HepG2 (cell line): ENCODE results near the gene GCC1. TPM values are rescaled to one million over a fixed set of nuclear protein-coding genes. Genes with fewer than 3 reads are reported as not detected.

Experiments
- ATAC-seq: fragments of 200-7000 bp; cut with Tn5 transposase; 3 replicates; pipeline ENCODE4 v1.9.1; 2020; ENCODE audit warnings: mild to moderate bottlenecking, moderate library complexity
- BruUV-seq: library from RNA; stranded (reverse); fragments of 400-500 nt; replicated peaks from 2 replicates; lab custom pipeline; 2021; lab: Mats Ljungman, UMichigan
- CTCF ChIA-PET: fragments of 300-600 bp; formaldehyde crosslinking; extraction: SDS; loops from one replicate; lab custom pipeline; 2021; ENCODE audit warnings: low total read pairs, inconsistent platforms, low intra/inter-chr PET ratio; lab: Yijun Ruan, JAX
- POLR2A ChIA-PET: fragments of 350-600 bp; sonication (Branson Sonifier 250); formaldehyde crosslinking; loops from one replicate; lab custom pipeline; 2020; ENCODE audit warnings: antibody characterized with exemption, inconsistent platforms; lab: Yijun Ruan, JAX
- DNase-seq: peaks from one replicate; pipeline ENCODE4 v3.0.0-alpha.2; 2015; ENCODE audit warnings: low spot score
- FAIRE-seq: peaks from 3 replicates; lab custom pipeline; 2011; peaks lifted over from hg19 to GRCh38; lab: Jason Lieb, UNC
- H2AFZ ChIP-seq: one replicate; pipeline ENCODE4 v1.6.1; 2011; ENCODE audit warnings: low read length, inconsistent platforms
- H3K27ac ChIP-seq: fragments of 300-600 bp; 3 replicates; pipeline ENCODE4 v1.8.0; 2011; ENCODE audit warnings: mixed run types, mild to moderate bottlenecking, mixed read lengths, low read length, inconsistent platforms; ENCODE audit not compliant: insufficient read depth; ENCODE audit errors: extremely low read length
- H3K27me3 ChIP-seq, 2 experiments: fragments of 200-600 bp in 1 of 2; 2 replicates in 1 of 2; 3 replicates in 1 of 2; pipeline versions ENCODE4 v1.6.0 to v1.8.0; 2011; ENCODE audit warnings: low read length in 2 of 2, mild to moderate bottlenecking in 2 of 2, moderate library complexity in 2 of 2, inconsistent platforms in 1 of 2; ENCODE audit not compliant: insufficient read depth in 2 of 2, control insufficient read depth in 1 of 2
- H3K36me3 ChIP-seq, 2 experiments: fragments of 200-600 bp in 1 of 2; replicated peaks in 1 of 2; 2 replicates in 1 of 2; 3 replicates in 1 of 2; pipeline versions ENCODE4 v1.5.1 to v1.8.0; 2011; ENCODE audit warnings: low read length in 2 of 2, inconsistent platforms in 1 of 2; ENCODE audit not compliant: insufficient read depth in 2 of 2, control insufficient read depth in 1 of 2
- H3K4me1 ChIP-seq: 2 replicates; pipeline ENCODE4 v1.5.1; 2012; ENCODE audit warnings: low read length, inconsistent platforms; ENCODE audit not compliant: insufficient read depth
- H3K4me2 ChIP-seq: 2 replicates; pipeline ENCODE4 v1.6.0; 2011; ENCODE audit warnings: low read depth, low read length, inconsistent platforms
- H3K4me3 ChIP-seq, 3 experiments: fragments of 200-600 bp in 1 of 3; sonication (generic), shearing (Covaris generic) in 1 of 3; replicated peaks in 1 of 3; 2 replicates each; pipeline ENCODE4 v1.5.1; 2011 to 2016; ENCODE audit warnings: low read length in 3 of 3, inconsistent platforms in 2 of 3, low read depth in 2 of 3, mild to moderate bottlenecking in 2 of 3, control low read depth in 1 of 3, mixed read lengths in 1 of 3; ENCODE audit not compliant: insufficient read depth in 1 of 3
- H3K79me2 ChIP-seq: one replicate; pipeline ENCODE4 v1.6.1; 2011; ENCODE audit warnings: low read length, inconsistent platforms; ENCODE audit not compliant: insufficient read depth
- H3K9ac ChIP-seq: 2 replicates; pipeline ENCODE4 v1.6.0; 2011; ENCODE audit warnings: mild to moderate bottlenecking, low read depth, low read length, inconsistent platforms; ENCODE audit not compliant: insufficient read depth
- H3K9me3 ChIP-seq: 2 replicates; pipeline ENCODE4 v1.5.1; 2012; ENCODE audit warnings: mild to moderate bottlenecking, low read length
- H4K20me1 ChIP-seq: 2 replicates; pipeline ENCODE4 v1.6.0; 2011; ENCODE audit warnings: inconsistent platforms, mild to moderate bottlenecking, low read length, moderate library complexity; ENCODE audit not compliant: insufficient read depth
- AGO1 ChIP-seq: fragments of 200-400 bp; formaldehyde crosslinking; IDR thresholded peaks from 2 replicates; pipeline ENCODE4 v1.6.1; 2017; ENCODE audit warnings: mild to moderate bottlenecking, low read depth, low read length, moderate library complexity; ENCODE audit not compliant: poor library complexity, severe bottlenecking
- ARID3A ChIP-seq: IDR thresholded peaks from 2 replicates; pipeline ENCODE4 v1.6.1; 2012; ENCODE audit warnings: low read depth, low read length, improper control_type of control experiment
- GMEB1 ChIP-seq: sonication (generic); formaldehyde crosslinking; IDR thresholded peaks from 2 replicates; pipeline ENCODE4 v1.5.1; 2020; ENCODE audit warnings: missing genetic modification reagents, mild to moderate bottlenecking, borderline replicate concordance
- MAF1 ChIP-seq: sonication (generic); formaldehyde crosslinking; IDR thresholded peaks from 2 replicates; pipeline ENCODE4 v1.5.0; 2020; ENCODE audit warnings: missing genetic modification reagents, borderline replicate concordance
- NFIB ChIP-seq: sonication (generic); formaldehyde crosslinking; IDR thresholded peaks from 2 replicates; pipeline ENCODE4 v1.9.0; 2021; ENCODE audit warnings: missing genetic modification reagents, mild to moderate bottlenecking, borderline replicate concordance
- RBM39 ChIP-seq: fragments of 200-400 bp; formaldehyde crosslinking; IDR thresholded peaks from one replicate; pipeline ENCODE4 v1.6.1; 2018; ENCODE audit warnings: antibody characterized with exemption, mild to moderate bottlenecking, low read depth, low read length; ENCODE audit not compliant: poor library complexity, severe bottlenecking
- REL ChIP-seq: sonication (generic); formaldehyde crosslinking; conservative IDR thresholded peaks from 2 replicates; pipeline ENCODE4 v1.8.0; 2022; ENCODE audit warnings: mild to moderate bottlenecking, missing genetic modification reagents, moderate library complexity
- ZMYM2 ChIP-seq: sonication (generic); formaldehyde crosslinking; IDR thresholded peaks from 2 replicates; pipeline ENCODE4 v1.8.0; 2022; ENCODE audit warnings: mild to moderate bottlenecking, missing genetic modification reagents
- WGBS: methylation state at CpG from one replicate; pipeline ENCODE4 v1.1.6; 2017; ENCODE audit warnings: low lambda C conversion rate; 5-methylcytosine and 5-hydroxymethylcytosine counted together
- in situ Hi-C: cut with HindIII; loops from 2 replicates; pipeline ENCODE4 v1.10.0; 2017; ENCODE audit warnings: low pct_unique_long_range_greater_than_20kb; ENCODE audit not compliant: extremely low pct_ligation_motif_present
- intact Hi-C: fragments of 100-400 bp; cut with micrococcal nuclease; formaldehyde crosslinking; loops from one replicate; pipeline ENCODE4 v1.10.0; 2022; ENCODE audit not compliant: unreplicated experiment
- polyA plus RNA-seq, 8 experiments: library from polyadenylated mRNA; depleted of rRNA in 3 of 8; stranded (reverse) in 7 of 8; unstranded in 1 of 8; fragments of >200 nt; fragmentation: Illumina TruSeq in 4 of 8; extraction: Trizol in 4 of 8; gene quantifications; 2 replicates each; pipeline versions ENCODE4 v1.2.1 to v1.2.3, GENCODE V29; 2011 to 2016; ENCODE audit warnings: low read depth in 4 of 8, missing spikeins in 1 of 8, mixed read lengths in 1 of 8; ENCODE audit not compliant: insufficient read depth in 1 of 8
- total RNA-seq, 5 experiments: library from RNA; depleted of rRNA; stranded (reverse); fragments of >200 nt; fragmentation: Illumina TruSeq; extraction: Trizol; gene quantifications; 2 replicates each; pipeline ENCODE4 v1.2.3, GENCODE V29; 2016; ENCODE audit warnings: low read depth in 1 of 5
- TF ChIP-seq, protein P1 (sequence below): sonication (generic); formaldehyde crosslinking; IDR thresholded peaks from 2 replicates; pipeline ENCODE4 v1.9.0; 2022; ENCODE audit warnings: low read depth, missing genetic modification reagents

GCC1 gene
- total and polyA plus RNA-seq, 2 of the 13 experiments (the other 11 are each of a cell fraction or from before 2014, with no cell fraction given): 2.5 to 15.3 TPM

DNA sequence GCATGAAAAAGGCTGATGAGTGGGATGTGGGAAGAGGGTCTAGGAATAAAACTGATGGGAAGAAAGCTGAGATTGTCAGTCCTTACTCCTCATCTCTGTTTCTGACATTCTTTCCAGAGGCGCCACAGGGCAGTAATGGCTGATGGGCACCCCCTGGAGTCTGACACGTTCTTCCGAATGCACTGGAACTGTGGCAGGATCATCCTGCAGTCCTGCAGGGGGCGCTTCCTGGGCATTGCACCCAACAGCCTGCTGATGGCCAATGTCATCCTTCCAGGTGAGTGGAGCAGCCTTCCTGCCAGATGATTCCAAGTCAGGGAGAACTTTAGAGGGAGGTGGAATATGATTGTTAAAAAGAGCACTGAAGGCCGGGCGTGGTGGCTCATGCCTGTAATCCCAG lies 12.9 kb upstream of the GCC1 start (continued):
- TF ChIP-seq ZMYM2: no peak
- TF ChIP-seq REL: no peak

DNA sequence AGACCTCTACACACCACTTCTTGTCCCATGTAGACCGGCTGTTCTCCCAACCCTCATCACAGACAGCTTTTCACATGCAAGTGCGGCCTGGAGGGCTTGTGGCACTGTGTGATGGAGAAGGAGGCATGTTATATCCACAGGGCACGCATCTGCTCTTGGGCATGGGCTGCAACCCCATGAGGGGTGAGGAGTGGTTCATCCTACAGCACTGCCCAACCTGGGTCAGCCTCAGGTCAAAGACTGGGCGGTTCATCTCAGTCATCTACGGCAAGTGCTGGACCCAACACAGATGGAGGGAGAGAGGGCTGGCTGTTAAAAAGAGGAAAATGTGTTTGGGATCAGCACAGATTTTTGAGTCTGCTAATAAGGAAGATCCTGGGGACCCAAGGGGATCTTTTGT lies 10.3 kb upstream of the GCC1 start:
- BruUV-seq: no TSS peak
- no peak for FAIRE-seq
- TF ChIP-seq NFIB (CRISPR knock-in tag) (no peak), RBM39 (no peak), ARID3A (no peak), MAF1 (CRISPR knock-in tag) (no peak), GMEB1 (CRISPR knock-in tag) (no peak), AGO1 (no peak)
- TF ChIP-seq, protein P1, sequence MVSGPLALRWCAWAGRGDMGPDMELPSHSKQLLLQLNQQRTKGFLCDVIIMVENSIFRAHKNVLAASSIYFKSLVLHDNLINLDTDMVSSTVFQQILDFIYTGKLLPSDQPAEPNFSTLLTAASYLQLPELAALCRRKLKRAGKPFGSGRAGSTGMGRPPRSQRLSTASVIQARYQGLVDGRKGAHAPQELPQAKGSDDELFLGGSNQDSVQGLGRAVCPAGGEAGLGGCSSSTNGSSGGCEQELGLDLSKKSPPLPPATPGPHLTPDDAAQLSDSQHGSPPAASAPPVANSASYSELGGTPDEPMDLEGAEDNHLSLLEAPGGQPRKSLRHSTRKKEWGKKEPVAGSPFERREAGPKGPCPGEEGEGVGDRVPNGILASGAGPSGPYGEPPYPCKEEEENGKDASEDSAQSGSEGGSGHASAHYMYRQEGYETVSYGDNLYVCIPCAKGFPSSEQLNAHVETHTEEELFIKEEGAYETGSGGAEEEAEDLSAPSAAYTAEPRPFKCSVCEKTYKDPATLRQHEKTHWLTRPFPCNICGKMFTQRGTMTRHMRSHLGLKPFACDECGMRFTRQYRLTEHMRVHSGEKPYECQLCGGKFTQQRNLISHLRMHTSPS (CRISPR knock-in tag): no peak
- Histone ChIP-seq H3K27me3 (peaks cover 0 to under 1% of the 10 kb centered on the region in 2 experiments; a peak in 2 of 5 replicates), H3K9me3 (no peaks in the 10 kb centered on the region), H3K9ac (no peak overlapping the region), H4K20me1 (no peaks in the 10 kb centered on the region), H3K4me2 (no peak overlapping the region), H2AFZ (no peak overlapping the region), H3K4me1 (peaks cover 7% of the 10 kb centered on the region; the same call in 1 of the 2 replicates), H3K36me3 (peaks cover 4 to 9% of the 10 kb centered on the region in 2 experiments; a peak in 4 of 5 replicates), H3K79me2 (no peaks in the 10 kb centered on the region), H3K27ac (no peak overlapping the region), H3K4me3 (no peak overlapping the region)
- POLR2A ChIA-PET: no interaction called here
- CTCF ChIA-PET: no interaction called here
- in situ Hi-C loops (no loop called here), intact Hi-C loops (no loop called here)
- ATAC-seq: no peak
- no peak for DNase-seq
- WGBS: 62% methylated on average over 5 of the region's 5 CpGs
